Fibroblast of skin of right quadriceps (primary cell): ENCODE results near the gene MAP2K3.
"Not testable (repeated sequence)": the region's sequence is repeated elsewhere in the genome, so short reads cannot be mapped to it uniquely, and the experiment has no call there.

ENCODE experiments used
- DNase-seq: peaks from one replicate; pipeline ENCODE4 v3.0.0-alpha.2; 2013

The MAP2K3 gene

GRCh38 chr17:21337981-21338625, 53.6 kb downstream of the MAP2K3 start:
- not testable (repeated sequence) for DNase-seq

GRCh38 chr17:21339011-21339410, 54.5 kb downstream of the MAP2K3 start:
- DNase-seq: no peak

- not testable (repeated sequence) for DNase-seq
These were observed 55.1 kb downstream of the MAP2K3 start for GRCh38 chr17:21339571-21339970.

GRCh38 chr17:21340407-21340806, 55.9 kb downstream of the MAP2K3 start:
- not testable (repeated sequence) for DNase-seq

- DNase-seq: not testable (repeated sequence)
These were observed 56.8 kb downstream of the MAP2K3 start for GRCh38 chr17:21341279-21341678.

GRCh38 chr17:21341925-21342540, 57.5 kb downstream of the MAP2K3 start:
- not testable (repeated sequence) for DNase-seq

GRCh38 chr17:21343061-21343949, 58.8 kb downstream of the MAP2K3 start:
- DNase-seq: not testable (repeated sequence)

- DNase-seq: not testable (repeated sequence)
These were observed 60.3 kb downstream of the MAP2K3 start for GRCh38 chr17:21344801-21345200.

- DNase-seq: no peak
These were observed 60.7 kb downstream of the MAP2K3 start for GRCh38 chr17:21345236-21345635.

- DNase-seq: not testable (repeated sequence)
These were observed 61.6 kb downstream of the MAP2K3 start for GRCh38 chr17:21346107-21346506.

GRCh38 chr17:21346651-21347250, 62.2 kb downstream of the MAP2K3 start:
- not testable (repeated sequence) for DNase-seq

GRCh38 chr17:21347660-21348059, 63.1 kb downstream of the MAP2K3 start:
- DNase-seq: not testable (repeated sequence)

- not testable (repeated sequence) for DNase-seq
These were observed 63.8 kb downstream of the MAP2K3 start for GRCh38 chr17:21348081-21348925.

GRCh38 chr17:21348926-21349261, 64.4 kb downstream of the MAP2K3 start:
- DNase-seq: not testable (repeated sequence)

GRCh38 chr17:21349358-21350050, 65.0 kb downstream of the MAP2K3 start:
- DNase-seq: not testable (repeated sequence)

GRCh38 chr17:21350495-21350894, 66.0 kb downstream of the MAP2K3 start:
- DNase-seq: not testable (repeated sequence)

- DNase-seq: no peak
These were observed 67.0 kb downstream of the MAP2K3 start for GRCh38 chr17:21351366-21352065.

- no peak for DNase-seq
These were observed 67.9 kb downstream of the MAP2K3 start for GRCh38 chr17:21352221-21352980.

GRCh38 chr17:21352981-21353265, 68.4 kb downstream of the MAP2K3 start:
- no peak for DNase-seq

GRCh38 chr17:21353326-21354010, 69.0 kb downstream of the MAP2K3 start:
- no peak for DNase-seq
